Thyroid gland (tissue), 4 donors: ENCODE measurements around the gene ZNF487. TPM values are rescaled to one million over a fixed set of nuclear protein-coding genes. Genes with fewer than 3 reads are reported as not detected.
"Not testable (repeated sequence)": the region's sequence is repeated elsewhere in the genome, so short reads cannot be mapped to it uniquely, and the experiment has no call there.

Experiments
- DNase-seq, 2 donors: peaks; one replicate each; pipeline ENCODE4 v3.0.0-alpha.2; 2019
- H3K27ac ChIP-seq, 3 donors: fragments of 200-600 bp; sonication (generic); 1 replicate in 2 of 3; 2 replicates in 1 of 3; pipeline ENCODE4 v1.5.1; 2016 to 2019; ENCODE audit warnings: mild to moderate bottlenecking in 1 of 3, moderate library complexity in 1 of 3
- H3K27me3 ChIP-seq: fragments of 200-600 bp; sonication (generic); one replicate; pipeline ENCODE4 v1.5.1; 2019
- H3K36me3 ChIP-seq, 2 donors: fragments of 200-600 bp; sonication (generic); one replicate each; pipeline ENCODE4 v1.5.1; 2016 to 2019
- H3K4me1 ChIP-seq, 2 donors: fragments of 200-600 bp; sonication (generic); one replicate each; pipeline ENCODE4 v1.5.1; 2017 to 2019
- H3K4me3 ChIP-seq, 3 donors: fragments of 200-600 bp; sonication (generic); replicated peaks in 1 of 3; 1 replicate in 2 of 3; 2 replicates in 1 of 3; pipeline ENCODE4 v1.5.1; 2016; ENCODE audit warnings: mild to moderate bottlenecking in 1 of 3
- H3K9me3 ChIP-seq: fragments of 200-600 bp; sonication (generic); one replicate; pipeline ENCODE4 v1.5.1; 2017
- POLR2A ChIP-seq, 2 donors: fragments of 450-650 bp; IDR thresholded peaks; one replicate each; pipeline ENCODE4 v1.6.1; 2017; ENCODE audit warnings: antibody characterized with exemption in 2 of 2, mild to moderate bottlenecking in 2 of 2, moderate library complexity in 1 of 2
- WGBS, 2 donors: methylation state at CpG; one replicate each; pipeline ENCODE4 v1.1.5; 2017; 5-methylcytosine and 5-hydroxymethylcytosine counted together
- intact Hi-C: fragments of 100-400 bp; cut with DNase I; formaldehyde crosslinking; loops from one replicate; pipeline ENCODE4 v1.15.1; 2023
- total RNA-seq, 4 donors: library from RNA; depleted of rRNA; stranded (reverse); fragments of >200 nt; gene quantifications; one replicate each; pipeline ENCODE4 v1.2.3, GENCODE V29; 2016
- TF ChIP-seq, protein P1 (sequence below), 6 experiments: fragments of 200-600 bp in 3 of 6; fragments of 450-650 bp in 3 of 6; sonication (generic) in 3 of 6; IDR thresholded peaks; one replicate each; pipeline ENCODE4 v1.5.1; 2016 to 2019; ENCODE audit warnings: antibody characterized with exemption in 6 of 6, mild to moderate bottlenecking in 2 of 6, inconsistent platforms in 1 of 6, moderate library complexity in 1 of 6

ZNF487 gene
- total RNA-seq, 4 donors from 2014 or later: 11.9 to 21.7 (median 19.9) TPM

DNA sequence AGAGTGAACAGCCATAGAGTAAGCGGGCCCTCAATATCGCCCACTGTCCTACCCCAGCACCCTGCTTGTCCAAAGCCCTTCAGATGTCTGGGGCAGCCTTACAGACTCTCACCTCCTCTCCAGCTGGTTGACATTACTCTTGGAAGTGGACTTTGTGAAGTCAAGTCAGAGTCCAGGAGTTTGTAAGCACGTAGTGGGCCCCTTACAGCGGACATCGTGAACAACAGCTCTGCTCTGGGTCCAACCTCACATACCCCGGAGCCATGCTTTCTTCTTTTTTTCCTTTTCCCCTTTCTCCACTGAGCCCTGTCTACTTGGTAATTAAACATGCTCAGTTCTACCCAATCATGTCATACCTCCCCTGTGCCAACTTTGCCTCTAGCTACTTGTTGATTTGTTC lies 45.4 kb upstream of the ZNF487 start:
- TF ChIP-seq, protein P1, sequence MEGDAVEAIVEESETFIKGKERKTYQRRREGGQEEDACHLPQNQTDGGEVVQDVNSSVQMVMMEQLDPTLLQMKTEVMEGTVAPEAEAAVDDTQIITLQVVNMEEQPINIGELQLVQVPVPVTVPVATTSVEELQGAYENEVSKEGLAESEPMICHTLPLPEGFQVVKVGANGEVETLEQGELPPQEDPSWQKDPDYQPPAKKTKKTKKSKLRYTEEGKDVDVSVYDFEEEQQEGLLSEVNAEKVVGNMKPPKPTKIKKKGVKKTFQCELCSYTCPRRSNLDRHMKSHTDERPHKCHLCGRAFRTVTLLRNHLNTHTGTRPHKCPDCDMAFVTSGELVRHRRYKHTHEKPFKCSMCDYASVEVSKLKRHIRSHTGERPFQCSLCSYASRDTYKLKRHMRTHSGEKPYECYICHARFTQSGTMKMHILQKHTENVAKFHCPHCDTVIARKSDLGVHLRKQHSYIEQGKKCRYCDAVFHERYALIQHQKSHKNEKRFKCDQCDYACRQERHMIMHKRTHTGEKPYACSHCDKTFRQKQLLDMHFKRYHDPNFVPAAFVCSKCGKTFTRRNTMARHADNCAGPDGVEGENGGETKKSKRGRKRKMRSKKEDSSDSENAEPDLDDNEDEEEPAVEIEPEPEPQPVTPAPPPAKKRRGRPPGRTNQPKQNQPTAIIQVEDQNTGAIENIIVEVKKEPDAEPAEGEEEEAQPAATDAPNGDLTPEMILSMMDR (IDR thresholded peaks at IDR 0.05): no peak
- no peak for TF ChIP-seq POLR2A (IDR thresholded peaks at IDR 0.05)
- Histone ChIP-seq H3K4me3 (no peak overlapping the region), H3K9me3 (no peaks in the 10 kb centered on the region), H3K36me3 (peaks cover 55 to 69% of the 10 kb centered on the region in 2 donors), H3K27me3 (no peaks in the 10 kb centered on the region), H3K27ac (no peak overlapping the region), H3K4me1 (peaks cover 14% of the 10 kb centered on the region in 2 donors)
- intact Hi-C loops: no loop called here
- 95 to 96% methylated on average over 6 of the region's 6 CpGs for WGBS, 2 donors
- DNase-seq: no peak

DNA sequence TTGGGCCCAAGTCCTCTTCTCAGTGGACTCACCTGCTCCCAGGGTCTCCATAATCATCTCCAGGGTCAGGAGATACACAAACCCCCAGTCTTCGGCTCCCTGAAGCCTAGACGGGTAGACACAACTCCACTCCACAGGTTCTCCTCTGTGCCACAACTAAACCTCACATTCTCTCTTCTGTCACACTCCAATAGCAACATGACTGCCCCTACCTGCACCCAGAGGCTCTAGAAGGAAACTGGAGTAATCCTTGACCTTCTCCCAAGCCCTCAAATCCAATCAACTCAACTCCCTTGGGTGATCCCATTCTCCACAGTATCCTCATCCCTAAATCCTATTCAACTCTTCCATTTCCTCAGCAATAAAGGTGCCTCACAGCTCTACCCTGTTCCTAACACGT lies 44.2 kb upstream of the ZNF487 start:
- 84 to 93% methylated on average over 3 of the region's 3 CpGs for WGBS, 2 donors
- intact Hi-C loops: no loop called here
- Histone ChIP-seq H3K36me3 (peaks cover 43 to 57% of the 10 kb centered on the region in 2 donors), H3K27ac (no peak overlapping the region), H3K4me1 (peaks cover 16 to 17% of the 10 kb centered on the region in 2 donors), H3K9me3 (no peaks in the 10 kb centered on the region), H3K27me3 (no peaks in the 10 kb centered on the region), H3K4me3 (no peak overlapping the region)
- DNase-seq: no peak
- TF ChIP-seq, protein P1 (IDR thresholded peaks at IDR 0.05): no peak
- no peak for TF ChIP-seq POLR2A (IDR thresholded peaks at IDR 0.05)

DNA sequence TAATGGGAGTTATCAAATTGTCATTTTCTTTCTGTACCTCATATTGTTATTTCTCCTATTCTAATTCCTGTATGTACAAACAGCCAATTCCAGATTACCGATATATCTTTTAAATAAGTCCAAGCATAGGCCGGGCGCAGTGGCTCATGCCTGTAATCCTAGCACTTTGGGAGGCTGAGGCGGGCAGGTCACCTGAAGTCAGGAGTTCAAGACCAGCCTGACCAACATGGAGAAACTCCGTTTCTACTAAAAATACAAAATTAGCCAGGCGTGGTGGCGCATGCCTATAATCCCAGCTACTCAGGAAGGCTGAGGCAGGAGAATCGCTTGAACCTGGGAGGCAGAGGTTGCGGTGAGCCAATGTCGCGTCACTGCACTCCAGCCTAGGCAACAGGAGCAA lies 43.7 kb upstream of the ZNF487 start:
- intact Hi-C loops: not testable (repeated sequence)

DNA sequence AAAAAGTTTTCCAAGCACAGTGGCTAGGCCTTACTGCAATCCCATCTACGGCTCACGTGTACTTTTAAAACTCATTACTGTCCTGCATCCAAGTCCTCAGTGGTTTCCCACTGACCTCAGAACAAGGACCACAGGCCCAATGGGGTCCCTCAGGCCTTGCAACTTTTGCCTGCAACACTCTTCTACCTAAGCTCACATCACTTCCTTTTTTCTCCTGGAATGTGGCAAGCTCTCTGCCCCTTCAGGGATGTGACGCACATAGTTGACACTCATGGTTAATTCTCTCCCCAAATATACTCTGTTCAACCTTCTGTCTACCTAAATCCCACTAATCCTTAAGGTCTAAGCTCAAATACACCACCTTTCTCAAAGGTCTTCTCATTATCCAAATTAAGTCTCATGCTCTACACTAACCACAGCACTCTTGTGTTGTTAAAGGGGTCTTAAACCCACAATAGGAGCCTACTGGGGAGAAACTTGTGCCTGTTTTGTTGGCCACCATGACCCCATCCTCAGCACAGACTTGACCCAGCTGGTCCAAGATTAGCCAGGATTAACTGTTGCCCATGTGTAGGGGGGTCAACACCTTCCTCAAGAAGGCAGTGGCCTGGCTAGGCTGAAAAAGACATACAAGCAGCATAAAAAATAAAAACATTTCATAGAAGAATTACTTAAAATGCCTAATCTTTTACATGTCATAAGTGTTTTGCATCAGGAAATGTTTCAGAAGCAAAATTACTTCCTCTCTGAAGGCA lies 43.1 kb upstream of the ZNF487 start:
- no peaks in the 10 kb centered on the region for H3K27me3 ChIP-seq
- TF ChIP-seq, protein P1 (IDR thresholded peaks at IDR 0.05): no peak
- TF ChIP-seq POLR2A (IDR thresholded peaks at IDR 0.05): no peak
- peaks cover 25 to 27% of the 10 kb centered on the region in 2 donors for H3K4me1 ChIP-seq
- no peak overlapping the region for H3K4me3 ChIP-seq
- WGBS, 2 donors: 91 to 97% methylated on average over 3 of the region's 3 CpGs
- intact Hi-C loops: no loop called here
- no peaks in the 10 kb centered on the region for H3K9me3 ChIP-seq
- DNase-seq: no peak
- H3K27ac ChIP-seq: no peak overlapping the region
- peaks cover 37 to 50% of the 10 kb centered on the region in 2 donors for H3K36me3 ChIP-seq

More for the DNA sequence above, 43.7 kb upstream of the ZNF487 start:
- not testable (repeated sequence) for H3K27me3 ChIP-seq, DNase-seq, H3K9me3 ChIP-seq, H3K4me3 ChIP-seq, H3K27ac ChIP-seq
- peaks cover 38 to 54% of the 10 kb centered on the region in 2 donors for H3K36me3 ChIP-seq
- peaks cover 21% of the 10 kb centered on the region in 2 donors for H3K4me1 ChIP-seq
- 96% methylated on average over 11 of the region's 11 CpGs for WGBS, 2 donors

DNA sequence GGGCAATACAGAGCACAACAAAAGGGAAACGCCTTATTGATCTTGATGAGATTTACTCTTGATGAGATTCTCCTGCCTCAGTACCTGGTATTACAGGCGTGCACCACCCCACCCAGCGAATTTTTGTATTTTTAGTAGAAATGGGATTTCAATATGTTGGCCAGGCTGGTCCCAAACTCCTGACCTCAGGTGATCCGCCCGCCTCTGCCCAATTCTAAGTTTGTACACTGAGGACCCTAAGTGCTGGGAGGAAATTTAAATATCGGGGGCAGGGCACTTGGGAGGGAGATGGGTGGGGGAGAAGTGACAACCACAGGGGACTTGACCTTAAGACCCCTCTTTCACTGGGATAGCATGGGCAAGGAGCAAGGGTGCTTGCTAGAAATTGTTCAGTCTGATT lies 42.0 kb upstream of the ZNF487 start:
- WGBS, 2 donors: 83 to 86% methylated on average over 6 of the region's 6 CpGs
- peaks cover 32 to 45% of the 10 kb centered on the region in 2 donors for H3K36me3 ChIP-seq
- no peak for TF ChIP-seq POLR2A (IDR thresholded peaks at IDR 0.05)
- TF ChIP-seq, protein P1 (IDR thresholded peaks at IDR 0.05): no peak
- H3K27me3 ChIP-seq: no peaks in the 10 kb centered on the region
- no peak overlapping the region for H3K4me3 ChIP-seq
- H3K9me3 ChIP-seq: no peaks in the 10 kb centered on the region
- no peak for DNase-seq
- intact Hi-C loops: no loop called here
- H3K27ac ChIP-seq: no peak overlapping the region
- H3K4me1 ChIP-seq: peaks cover 30 to 34% of the 10 kb centered on the region in 2 donors
